Skeletal muscle satellite cell (primary cell): ENCODE results near the gene CD79B.

Experiments used
- H3K27me3 ChIP-seq: 2 replicates; pipeline ENCODE4 v1.7.0; 2013; ENCODE audit warnings: low read length; ENCODE audit not compliant: control insufficient read depth, insufficient read depth
- H3K36me3 ChIP-seq: 2 replicates; pipeline ENCODE4 v1.7.0; 2013; ENCODE audit warnings: mild to moderate bottlenecking, control low read depth, low read length; ENCODE audit not compliant: insufficient read depth
- H3K4me1 ChIP-seq: 2 replicates; pipeline ENCODE4 v1.7.0; 2013; ENCODE audit warnings: low read length; ENCODE audit not compliant: control insufficient read depth, insufficient read depth
- H3K4me2 ChIP-seq: 2 replicates; pipeline ENCODE4 v1.7.0; 2013; ENCODE audit warnings: mild to moderate bottlenecking, low read length
- H3K4me3 ChIP-seq: 2 replicates; pipeline ENCODE4 v1.7.0; 2013; ENCODE audit warnings: low read length
- H3K9ac ChIP-seq: 2 replicates; pipeline ENCODE4 v1.7.0; 2013; ENCODE audit warnings: mild to moderate bottlenecking, low read depth, low read length, moderate library complexity
- H3K9me3 ChIP-seq: replicated peaks from 2 replicates; pipeline ENCODE4 v1.7.0; 2013; ENCODE audit warnings: mild to moderate bottlenecking, control low read depth, low read length

The CD79B gene

DNA sequence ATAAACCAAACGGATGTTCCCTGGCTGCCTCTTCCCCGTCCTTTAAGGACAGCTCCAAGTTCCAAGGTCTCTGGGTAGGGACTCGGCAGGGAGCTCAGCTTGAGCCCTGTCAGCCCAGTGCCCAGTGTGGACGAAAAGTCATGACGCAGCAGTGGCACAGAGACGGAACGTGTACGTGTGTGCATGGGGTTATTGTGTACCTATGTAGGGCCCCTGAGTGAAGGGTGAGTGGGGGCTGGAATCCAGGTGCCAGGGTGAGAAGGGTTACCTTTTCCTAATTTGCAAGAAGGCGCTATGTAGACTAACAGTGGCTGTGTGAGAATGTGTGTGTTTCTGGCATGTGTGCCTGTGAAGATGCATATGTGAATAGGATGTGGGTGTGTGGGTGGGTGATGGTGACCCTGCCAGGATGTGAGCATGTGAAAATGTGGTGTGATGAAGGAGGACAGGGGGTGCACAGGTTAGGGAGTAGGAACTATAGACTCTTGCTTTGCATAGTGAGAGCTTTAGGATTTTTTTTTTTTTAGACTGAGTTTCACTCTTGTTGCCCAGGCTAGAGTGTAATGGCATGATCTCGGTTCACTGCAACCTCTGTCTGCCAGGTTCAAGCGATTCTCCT, 34.6 kb upstream of the CD79B start:
- Histone ChIP-seq H3K36me3 (no peaks in the 10 kb centered on the region), H3K4me1 (no peaks in the 10 kb centered on the region), H3K4me2 (no peak overlapping the region), H3K27me3 (peaks cover 29% of the 10 kb centered on the region), H3K9ac (no peak overlapping the region), H3K4me3 (no peak overlapping the region), H3K9me3 (no peaks in the 10 kb centered on the region)

DNA sequence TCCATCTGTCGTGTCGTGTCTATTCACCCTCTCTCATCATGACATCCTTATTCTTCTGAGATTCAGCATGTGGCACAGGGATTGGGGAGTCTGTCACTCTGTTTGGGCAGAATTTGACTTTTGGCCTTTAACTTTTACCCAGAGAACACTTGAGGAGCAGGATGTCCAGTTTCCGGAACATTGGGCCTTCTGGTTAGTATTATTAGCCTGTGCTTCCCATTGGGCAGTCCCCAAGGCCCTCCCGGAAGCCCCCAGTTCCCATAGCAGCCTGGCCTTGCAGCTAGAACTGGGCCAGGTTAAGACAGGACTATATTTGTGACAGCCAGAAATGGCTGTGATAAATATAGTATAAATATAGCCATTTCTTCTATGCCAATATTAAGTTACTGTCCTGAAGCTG, 31.0 kb upstream of the CD79B start:
- Histone ChIP-seq H3K4me1 (no peaks in the 10 kb centered on the region), H3K4me2 (no peak overlapping the region), H3K9ac (no peak overlapping the region), H3K9me3 (no peaks in the 10 kb centered on the region), H3K27me3 (peaks cover 31% of the 10 kb centered on the region), H3K4me3 (no peak overlapping the region), H3K36me3 (no peaks in the 10 kb centered on the region)

DNA sequence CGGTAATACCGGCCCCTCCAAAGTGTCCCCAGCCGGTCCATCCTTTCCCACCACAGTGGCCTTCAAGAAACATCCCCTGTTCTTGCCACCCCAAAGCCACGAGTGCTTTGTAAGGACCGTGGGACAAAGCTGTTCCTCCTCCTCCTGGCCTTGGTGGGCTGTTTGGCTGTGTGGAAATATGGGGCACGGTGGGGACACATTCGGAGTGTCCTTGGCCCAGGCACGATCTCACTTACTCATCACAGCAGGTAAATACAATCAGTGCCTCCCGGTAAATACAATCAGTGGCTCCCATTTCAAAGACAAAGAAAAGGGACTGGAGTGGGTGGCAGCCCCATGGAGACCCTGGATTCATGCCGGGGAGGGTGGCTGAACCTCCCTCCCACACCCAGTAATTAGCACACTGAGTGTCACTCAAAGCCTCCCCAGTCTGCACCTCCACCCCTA, 30.2 kb upstream of the CD79B start:
- Histone ChIP-seq H3K4me2 (no peak overlapping the region), H3K36me3 (no peaks in the 10 kb centered on the region), H3K27me3 (peaks cover 31% of the 10 kb centered on the region), H3K9me3 (no peaks in the 10 kb centered on the region), H3K4me1 (no peaks in the 10 kb centered on the region), H3K4me3 (no peak overlapping the region), H3K9ac (no peak overlapping the region)

DNA sequence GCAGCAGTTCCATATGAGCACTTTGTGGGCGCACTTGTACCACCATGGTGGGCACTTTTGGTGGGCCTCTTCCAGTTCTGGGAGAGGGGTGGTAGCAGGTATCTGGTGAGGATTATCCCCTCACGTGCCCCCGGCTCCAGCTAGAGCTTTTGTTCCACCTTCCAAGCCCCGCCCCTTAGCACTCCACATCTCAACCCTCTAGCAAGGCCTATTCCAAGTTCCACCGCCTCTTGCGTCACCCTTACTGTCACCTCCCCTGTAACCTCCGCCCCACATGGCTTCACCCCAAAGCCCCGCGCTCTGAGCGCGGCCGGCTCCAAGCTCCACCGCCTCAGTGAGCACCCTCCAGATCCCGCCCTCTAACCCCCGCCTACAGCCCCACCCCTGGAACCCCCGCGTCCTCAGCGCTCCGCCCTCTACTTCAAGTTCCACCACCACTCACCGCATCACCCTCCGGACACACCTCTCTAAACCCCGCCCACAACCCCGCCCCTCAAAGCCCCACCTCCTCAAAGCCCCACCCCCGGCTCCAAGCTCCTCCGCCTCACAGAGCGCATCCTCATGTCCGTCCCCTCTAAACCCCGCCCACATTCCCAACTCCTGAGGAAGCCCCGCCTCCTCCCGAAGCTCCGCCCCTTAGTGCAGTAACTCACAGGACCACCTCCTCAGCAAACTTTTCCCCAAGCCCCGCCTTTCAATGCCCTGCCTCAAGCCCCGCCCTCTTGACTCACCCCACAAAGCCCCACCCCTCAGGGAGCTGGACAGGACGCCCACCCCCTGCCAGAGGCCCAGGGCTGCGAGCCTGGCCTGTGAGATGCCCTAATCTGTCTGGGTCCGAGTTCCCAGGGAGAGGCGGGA, 29.5 kb upstream of the CD79B start:
- H3K36me3 ChIP-seq: no peaks in the 10 kb centered on the region
- no peak overlapping the region for H3K4me3 ChIP-seq
- no peaks in the 10 kb centered on the region for H3K4me1 ChIP-seq
- no peak overlapping the region for H3K4me2 ChIP-seq
- H3K9me3 ChIP-seq: no peaks in the 10 kb centered on the region
- H3K9ac ChIP-seq: no peak overlapping the region
- peaks cover 31% of the 10 kb centered on the region for H3K27me3 ChIP-seq

DNA sequence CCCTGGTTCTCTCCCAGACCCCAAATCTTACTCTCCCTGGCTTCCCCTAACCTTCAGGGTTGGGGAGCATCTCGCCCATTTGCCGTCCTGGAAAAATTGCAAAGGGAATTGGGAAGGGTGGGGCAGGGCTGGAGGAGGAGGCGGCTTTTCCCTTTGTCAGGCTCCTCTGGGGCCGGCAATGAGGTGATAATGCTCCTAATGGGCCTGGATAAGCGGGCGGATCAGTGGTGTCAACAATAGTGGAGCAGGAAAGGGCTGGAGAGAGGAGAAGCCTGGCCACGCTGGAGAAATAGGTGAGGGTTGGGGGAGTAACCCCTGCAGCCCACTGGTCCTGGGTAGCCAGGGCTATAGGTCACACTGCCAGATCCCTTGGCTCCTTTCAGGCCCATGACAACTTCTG, 28.3 kb upstream of the CD79B start:
- H3K27me3 ChIP-seq: peaks cover 31% of the 10 kb centered on the region

DNA sequence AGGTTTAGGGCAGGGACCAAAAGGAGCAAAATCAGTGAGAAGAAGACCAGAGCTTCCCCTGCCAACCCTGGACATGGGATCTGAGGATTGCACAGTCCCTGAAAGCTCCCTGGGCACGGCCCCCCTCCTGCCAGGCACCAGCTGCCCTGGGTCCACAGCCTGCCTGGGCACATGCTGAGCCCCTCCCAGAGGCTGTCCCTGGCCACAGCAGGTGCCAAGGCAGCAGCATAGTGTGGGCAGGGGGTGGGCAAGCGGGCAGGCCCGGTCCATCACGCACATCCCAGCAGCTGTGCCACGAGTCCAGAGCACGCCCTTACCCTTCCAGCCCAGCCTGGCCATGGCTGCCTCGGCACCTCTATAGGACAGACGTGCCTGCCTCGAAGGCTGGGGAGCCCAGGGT, 27.9 kb upstream of the CD79B start:
- Histone ChIP-seq H3K36me3 (no peaks in the 10 kb centered on the region), H3K4me2 (no peak overlapping the region), H3K4me3 (no peak overlapping the region), H3K27me3 (peaks cover 31% of the 10 kb centered on the region), H3K9me3 (no peaks in the 10 kb centered on the region), H3K4me1 (no peaks in the 10 kb centered on the region), H3K9ac (no peak overlapping the region)

More for the DNA sequence above, 28.3 kb upstream of the CD79B start:
- H3K9me3 ChIP-seq: no peaks in the 10 kb centered on the region
- H3K4me3 ChIP-seq: no peak overlapping the region
- no peak overlapping the region for H3K9ac ChIP-seq
- no peaks in the 10 kb centered on the region for H3K36me3 ChIP-seq
- H3K4me1 ChIP-seq: no peaks in the 10 kb centered on the region
- no peak overlapping the region for H3K4me2 ChIP-seq

DNA sequence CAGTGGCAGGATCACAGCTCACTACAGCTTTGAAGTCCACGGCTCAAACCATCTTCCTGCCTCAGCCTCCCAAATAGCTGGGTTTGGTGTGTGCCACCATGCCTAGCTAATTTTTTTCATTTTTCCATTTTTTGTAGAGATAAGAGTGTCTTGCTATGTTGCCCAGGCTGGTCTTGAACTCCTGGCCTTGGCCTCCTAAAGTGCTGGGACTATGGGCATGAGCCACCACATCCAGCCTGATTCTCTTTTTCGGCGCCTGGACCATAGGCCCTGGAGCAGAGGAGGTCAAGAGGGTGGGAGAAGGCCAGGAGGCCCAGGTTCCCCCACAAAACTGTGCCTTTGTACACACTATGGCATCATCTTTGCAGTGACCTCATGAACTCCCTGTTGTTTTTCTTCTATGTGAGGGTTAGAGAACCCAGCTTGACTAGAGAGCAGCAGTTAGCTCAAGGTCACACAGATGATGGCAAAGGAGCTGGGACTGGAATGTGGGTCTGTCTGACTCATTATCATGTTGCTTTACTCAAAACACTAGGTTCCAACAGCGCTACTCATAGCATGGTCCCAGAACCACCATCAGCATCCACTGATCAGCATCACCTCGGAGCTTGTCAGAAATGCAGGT, 24.3 kb upstream of the CD79B start:
- H3K27me3 ChIP-seq: peaks cover 13% of the 10 kb centered on the region
- H3K9me3 ChIP-seq: no peaks in the 10 kb centered on the region
- H3K9ac ChIP-seq: no peak overlapping the region
- H3K4me1 ChIP-seq: no peaks in the 10 kb centered on the region
- no peak overlapping the region for H3K4me3 ChIP-seq
- H3K36me3 ChIP-seq: no peaks in the 10 kb centered on the region
- H3K4me2 ChIP-seq: no peak overlapping the region

DNA sequence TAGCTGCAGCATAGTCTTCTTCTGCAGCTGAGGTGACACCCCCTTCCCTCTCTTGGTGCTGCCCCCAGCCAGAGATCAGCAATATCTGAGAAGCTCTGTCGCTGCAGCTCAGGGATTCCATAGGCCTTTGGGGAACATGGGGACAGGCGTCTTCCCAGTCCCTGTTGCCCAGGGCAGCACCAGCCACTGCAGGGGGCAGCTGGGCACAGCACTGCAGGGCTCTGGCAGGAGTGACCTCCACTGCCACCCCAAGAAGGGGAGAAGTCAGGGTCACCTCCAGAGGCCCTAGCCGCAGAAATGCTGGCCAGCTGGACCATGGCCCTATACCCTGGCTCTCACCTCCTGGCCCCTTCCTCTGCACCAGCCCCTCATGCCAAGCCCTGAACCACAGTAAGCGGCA, 23.7 kb upstream of the CD79B start:
- no peaks in the 10 kb centered on the region for H3K36me3 ChIP-seq
- H3K27me3 ChIP-seq: peaks cover 17% of the 10 kb centered on the region
- no peak overlapping the region for H3K4me3 ChIP-seq
- no peaks in the 10 kb centered on the region for H3K4me1 ChIP-seq
- no peak overlapping the region for H3K9ac ChIP-seq
- H3K4me2 ChIP-seq: no peak overlapping the region
- no peaks in the 10 kb centered on the region for H3K9me3 ChIP-seq

DNA sequence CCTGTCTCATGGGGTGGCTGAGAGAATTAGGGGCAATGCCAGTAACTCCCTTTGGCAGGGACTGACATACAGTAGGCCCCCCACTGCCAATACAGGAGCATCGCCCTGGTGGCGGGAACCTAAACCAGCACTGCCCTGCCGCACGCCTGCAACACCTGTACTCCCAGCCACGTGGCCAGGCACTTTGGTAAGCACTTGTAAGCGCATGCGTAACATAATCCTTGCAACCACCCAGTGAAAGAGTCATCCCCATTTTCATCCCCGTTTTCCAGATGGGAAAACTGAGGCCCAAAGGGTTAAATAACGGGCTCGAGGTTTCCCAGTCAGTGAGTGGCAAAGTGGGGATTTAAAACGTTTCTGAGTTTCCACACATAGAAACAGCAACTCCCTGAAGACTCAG, 23.1 kb upstream of the CD79B start:
- Histone ChIP-seq H3K9ac (no peak overlapping the region), H3K36me3 (no peaks in the 10 kb centered on the region), H3K4me2 (no peak overlapping the region), H3K4me1 (no peaks in the 10 kb centered on the region), H3K27me3 (peaks cover 12% of the 10 kb centered on the region), H3K4me3 (no peak overlapping the region), H3K9me3 (no peaks in the 10 kb centered on the region)

DNA sequence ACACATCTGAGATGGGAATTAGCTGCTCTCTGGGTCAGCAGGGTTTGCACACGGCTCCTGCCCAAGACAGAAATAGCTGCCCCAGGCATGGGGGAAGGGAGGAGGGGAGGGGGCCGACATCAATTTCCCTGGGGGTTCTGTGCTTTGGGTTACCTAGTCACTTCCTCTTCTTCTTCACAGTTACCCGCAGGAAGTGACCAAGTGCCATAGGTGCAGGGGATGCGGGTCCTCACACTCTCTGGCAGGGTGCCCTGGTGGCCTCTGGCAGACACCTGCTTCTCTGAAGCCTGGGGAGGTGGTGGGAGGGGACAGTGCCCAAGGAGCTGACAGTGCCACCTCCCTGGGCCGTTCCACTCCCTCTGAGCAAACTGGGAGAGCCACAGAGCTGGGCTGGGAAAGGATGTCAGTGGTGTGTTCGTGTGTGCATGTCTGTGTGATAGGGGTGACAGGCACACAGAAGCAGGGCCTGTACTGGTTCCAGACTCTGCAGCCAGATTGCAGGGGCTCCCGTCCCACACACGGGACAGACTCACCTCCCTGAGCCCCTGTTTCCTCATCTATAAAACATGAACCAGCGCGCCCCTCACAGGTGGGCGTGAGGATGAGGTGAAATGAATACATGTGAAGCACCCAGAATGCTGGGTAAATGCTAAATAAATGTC, 22.4 kb upstream of the CD79B start:
- no peak overlapping the region for H3K4me3 ChIP-seq
- no peaks in the 10 kb centered on the region for H3K4me1 ChIP-seq
- no peak overlapping the region for H3K9ac ChIP-seq
- no peak overlapping the region for H3K4me2 ChIP-seq
- H3K27me3 ChIP-seq: peaks cover 12% of the 10 kb centered on the region
- no peaks in the 10 kb centered on the region for H3K36me3 ChIP-seq
- H3K9me3 ChIP-seq: no peaks in the 10 kb centered on the region
